Stimulated activated CD4-positive, alpha-beta T cell treated with anti-CD3 and anti-CD28 coated beads, Interleukin-12 subunit alpha, Interleukin-12 subunit beta, amount 100 ng/mL, for 48 hours (primary cell): ENCODE results near the gene IL1RAPL1.
"Not testable (repeated sequence)": the region's sequence is repeated elsewhere in the genome, so short reads cannot be mapped to it uniquely, and the experiment has no call there.

Experiments used
- DNase-seq, 3 donors: peaks; one replicate each; pipeline ENCODE4 v3.0.0-alpha.2; 2020; ENCODE audit warnings: low read depth in 2 of 3, low spot score in 1 of 3

The IL1RAPL1 gene

GRCh38 chrX:29090811-29091210 lies 503.6 kb downstream of the IL1RAPL1 start:
- DNase-seq = no peak

- no peak for DNase-seq
These were observed 520.0 kb downstream of the IL1RAPL1 start for GRCh38 chrX:29107231-29107630.

- DNase-seq = no peak
These were observed 522.8 kb downstream of the IL1RAPL1 start for GRCh38 chrX:29110041-29110440.

- DNase-seq = no peak
These were observed 526.0 kb downstream of the IL1RAPL1 start for GRCh38 chrX:29113221-29113620.

- not testable (repeated sequence) for DNase-seq
These were observed 535.6 kb downstream of the IL1RAPL1 start for GRCh38 chrX:29122817-29123216.

- no peak for DNase-seq
These were observed 543.7 kb downstream of the IL1RAPL1 start for GRCh38 chrX:29130905-29131304.

- DNase-seq = no peak
These were observed 549.7 kb downstream of the IL1RAPL1 start for GRCh38 chrX:29136904-29137303.

- no peak for DNase-seq
These were observed 550.8 kb downstream of the IL1RAPL1 start for GRCh38 chrX:29138003-29138402.

- DNase-seq = no peak
These were observed 556.1 kb downstream of the IL1RAPL1 start for GRCh38 chrX:29143356-29143755.

GRCh38 chrX:29143756-29144155 lies 556.5 kb downstream of the IL1RAPL1 start:
- no peak for DNase-seq

GRCh38 chrX:29145316-29145715 lies 558.1 kb downstream of the IL1RAPL1 start:
- DNase-seq = no peak

GRCh38 chrX:29148511-29148910 lies 561.3 kb downstream of the IL1RAPL1 start:
- DNase-seq = no peak

- DNase-seq = no peak
These were observed 568.0 kb downstream of the IL1RAPL1 start for GRCh38 chrX:29155286-29155685.

GRCh38 chrX:29172880-29173279 lies 585.6 kb downstream of the IL1RAPL1 start:
- DNase-seq = no peak

- no peak for DNase-seq
These were observed 600.0 kb downstream of the IL1RAPL1 start for GRCh38 chrX:29187264-29187663.

GRCh38 chrX:29196501-29196900 lies 609.3 kb downstream of the IL1RAPL1 start:
- no peak for DNase-seq

GRCh38 chrX:29215251-29215650 lies 628.0 kb downstream of the IL1RAPL1 start:
- no peak for DNase-seq

- DNase-seq = no peak
These were observed 638.4 kb downstream of the IL1RAPL1 start for GRCh38 chrX:29225670-29226069.

- DNase-seq = no peak
These were observed 642.6 kb downstream of the IL1RAPL1 start for GRCh38 chrX:29229802-29230201.

GRCh38 chrX:29231800-29232199 lies 644.6 kb downstream of the IL1RAPL1 start:
- no peak for DNase-seq

- no peak for DNase-seq
These were observed 646.4 kb downstream of the IL1RAPL1 start for GRCh38 chrX:29233592-29234183.

- no peak for DNase-seq
These were observed 650.7 kb downstream of the IL1RAPL1 start for GRCh38 chrX:29237972-29238371.

- no peak for DNase-seq
These were observed 654.6 kb downstream of the IL1RAPL1 start for GRCh38 chrX:29241809-29242208.

- DNase-seq = no peak
These were observed 655.6 kb downstream of the IL1RAPL1 start for GRCh38 chrX:29242856-29243255.
